ENCODE data around the gene LYZL6. TPM values are rescaled to one million over a fixed set of nuclear protein-coding genes. Genes with fewer than 3 reads are reported as not detected.
"Not testable (repeated sequence)": the region's sequence is repeated elsewhere in the genome, so short reads cannot be mapped to it uniquely, and the experiment has no call there.

Gene LYZL6
- total RNA-seq, 1 experiment from 2014 or later, result not detected

DNA sequence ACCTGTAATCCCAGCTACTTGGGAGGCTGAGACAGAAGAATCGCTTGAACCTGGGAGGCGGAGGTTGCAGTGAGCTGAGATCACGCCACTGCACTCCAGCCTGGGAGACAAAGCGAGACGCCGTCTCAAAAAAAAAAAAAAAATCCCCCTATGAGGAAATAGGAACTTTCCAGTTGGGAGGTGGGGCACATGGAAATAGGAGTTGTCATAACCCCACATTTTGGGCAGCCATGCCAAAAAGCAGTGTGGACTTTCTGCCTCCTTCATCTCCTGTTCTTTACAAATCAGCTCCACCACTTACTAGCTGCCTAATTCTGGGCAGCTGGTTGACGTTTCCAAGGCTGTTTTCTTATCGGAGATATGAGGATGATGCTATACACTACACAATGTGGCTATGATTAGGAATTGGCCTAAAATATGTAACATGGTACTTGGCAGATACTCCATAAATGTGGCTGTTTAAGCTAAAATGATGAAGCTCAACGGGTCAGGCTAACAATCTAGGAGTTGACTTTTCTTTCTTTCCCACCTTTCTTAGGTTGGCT is 41.8 kb downstream of the LYZL6 start:
- CTCF ChIA-PET, result interaction anchor here (0.6 kb wide), 1 partner anchor 25 kb away, joined by 4 read pairs; no protein-coding TSS in a partner anchor
- TF ChIP-seq, protein P1, sequence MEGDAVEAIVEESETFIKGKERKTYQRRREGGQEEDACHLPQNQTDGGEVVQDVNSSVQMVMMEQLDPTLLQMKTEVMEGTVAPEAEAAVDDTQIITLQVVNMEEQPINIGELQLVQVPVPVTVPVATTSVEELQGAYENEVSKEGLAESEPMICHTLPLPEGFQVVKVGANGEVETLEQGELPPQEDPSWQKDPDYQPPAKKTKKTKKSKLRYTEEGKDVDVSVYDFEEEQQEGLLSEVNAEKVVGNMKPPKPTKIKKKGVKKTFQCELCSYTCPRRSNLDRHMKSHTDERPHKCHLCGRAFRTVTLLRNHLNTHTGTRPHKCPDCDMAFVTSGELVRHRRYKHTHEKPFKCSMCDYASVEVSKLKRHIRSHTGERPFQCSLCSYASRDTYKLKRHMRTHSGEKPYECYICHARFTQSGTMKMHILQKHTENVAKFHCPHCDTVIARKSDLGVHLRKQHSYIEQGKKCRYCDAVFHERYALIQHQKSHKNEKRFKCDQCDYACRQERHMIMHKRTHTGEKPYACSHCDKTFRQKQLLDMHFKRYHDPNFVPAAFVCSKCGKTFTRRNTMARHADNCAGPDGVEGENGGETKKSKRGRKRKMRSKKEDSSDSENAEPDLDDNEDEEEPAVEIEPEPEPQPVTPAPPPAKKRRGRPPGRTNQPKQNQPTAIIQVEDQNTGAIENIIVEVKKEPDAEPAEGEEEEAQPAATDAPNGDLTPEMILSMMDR (IDR thresholded peaks at IDR 0.05; ENCODE audit: unreplicated experiment), result no peak
- no peak overlapping the region for H3K4me3 Mint-ChIP-seq (ENCODE audit: unreplicated experiment)
- no peak for DNase-seq (ENCODE audit: unreplicated experiment)
- H3K4me1 Mint-ChIP-seq (ENCODE audit: insufficient read depth, unreplicated experiment), result peaks cover 17% of the 10 kb centered on the region
- no peaks in the 10 kb centered on the region for H3K36me3 Mint-ChIP-seq (ENCODE audit: insufficient read depth, unreplicated experiment)
- no peak overlapping the region for H3K27ac Mint-ChIP-seq (ENCODE audit: low read depth, unreplicated experiment)
- intact Hi-C loops (cut with micrococcal nuclease), result no loop called here
- no peaks in the 10 kb centered on the region for H3K27me3 Mint-ChIP-seq (ENCODE audit: insufficient read depth, unreplicated experiment)
- no peaks in the 10 kb centered on the region for H3K9me3 Mint-ChIP-seq (ENCODE audit: unreplicated experiment)
- BruUV-seq (replicated peaks), result no TSS peak
- POLR2A ChIA-PET, result interaction anchor here (0.6 kb wide), 1 partner anchor 1644 kb away, joined by 3 read pairs; no protein-coding TSS in a partner anchor

DNA sequence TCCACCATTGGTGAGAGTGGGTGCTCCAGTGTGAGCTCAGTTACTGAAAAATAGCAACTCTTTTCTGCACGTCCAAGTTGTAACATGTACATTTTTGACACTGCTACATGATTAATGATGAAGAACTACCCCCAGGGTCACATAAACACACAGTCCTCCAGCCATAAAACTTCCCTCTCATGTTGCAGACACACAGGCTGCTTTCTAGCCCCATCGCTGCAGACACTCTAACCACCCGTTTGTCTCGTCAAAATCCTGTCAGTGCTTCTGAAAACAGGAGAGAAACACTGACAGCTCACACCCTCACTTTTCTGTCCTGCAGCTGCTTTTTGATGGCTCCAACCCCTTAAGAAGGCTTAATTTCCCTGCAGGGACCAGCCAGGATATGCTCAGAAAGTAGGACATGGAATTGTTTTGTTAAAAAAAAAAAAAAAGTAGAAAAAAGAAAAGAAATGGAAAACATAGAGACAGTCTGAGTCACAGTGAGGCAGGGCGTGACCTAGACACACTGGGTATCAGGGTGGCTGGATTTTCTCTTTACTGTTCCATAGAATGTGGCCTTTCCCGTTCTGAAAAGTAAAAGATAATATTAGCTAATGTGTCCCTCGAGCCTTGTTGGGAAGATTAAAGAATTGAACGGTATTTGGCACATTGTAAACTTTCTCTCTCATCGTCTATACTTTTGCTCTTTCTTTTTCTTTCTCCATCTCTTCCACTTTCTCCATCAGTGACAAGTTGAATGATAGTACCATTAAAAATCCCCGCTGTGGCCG is 42.6 kb downstream of the LYZL6 start:
- Mint-ChIP-seq H3K4me3 (ENCODE audit: unreplicated experiment) (no peak overlapping the region), H3K27me3 (ENCODE audit: insufficient read depth, unreplicated experiment) (no peaks in the 10 kb centered on the region), H3K4me1 (ENCODE audit: insufficient read depth, unreplicated experiment) (peaks cover 17% of the 10 kb centered on the region), H3K27ac (ENCODE audit: low read depth, unreplicated experiment) (no peak overlapping the region), H3K9me3 (ENCODE audit: unreplicated experiment) (no peaks in the 10 kb centered on the region), H3K36me3 (ENCODE audit: insufficient read depth, unreplicated experiment) (no peaks in the 10 kb centered on the region)
- ChIA-PET CTCF (interaction anchor here (0.7 to 0.9 kb wide), 2 partner anchors 10 to 36 kb away, joined by 3 read pairs; no protein-coding TSS in a partner anchor), POLR2A (interaction anchor here (0.6 to 1.4 kb wide), 4 partner anchors 13 to 569 kb away, joined by 3 to 4 read pairs (median 4); no protein-coding TSS in a partner anchor)
- no TSS peak for BruUV-seq (replicated peaks)
- peak; percentile 15 for DNase-seq (ENCODE audit: unreplicated experiment)
- intact Hi-C loops (cut with micrococcal nuclease), result no loop called here
- TF ChIP-seq, protein P1 (IDR thresholded peaks at IDR 0.05; ENCODE audit: unreplicated experiment), result no peak

DNA sequence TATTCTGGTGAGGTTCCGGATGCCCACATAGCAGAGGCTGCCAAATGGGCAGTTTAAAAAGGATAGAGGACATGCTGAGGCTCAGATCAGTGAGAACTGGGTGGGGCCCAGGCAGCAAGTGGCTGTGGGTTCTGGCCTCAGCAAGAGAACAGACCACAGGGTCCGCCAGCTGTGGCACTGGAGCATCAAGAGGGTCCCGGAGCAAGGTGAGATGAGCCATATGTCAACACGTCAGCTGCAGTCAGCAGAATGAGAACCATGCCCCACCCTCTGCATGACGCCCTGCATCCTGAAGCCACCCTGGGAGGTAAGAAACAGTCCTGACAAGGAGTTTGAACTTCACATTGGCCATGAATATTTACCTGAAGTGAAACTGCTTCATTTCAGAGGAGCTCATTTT is 43.2 kb downstream of the LYZL6 start:
- Mint-ChIP-seq H3K27ac (ENCODE audit: low read depth, unreplicated experiment) (no peak overlapping the region), H3K4me3 (ENCODE audit: unreplicated experiment) (no peak overlapping the region), H3K36me3 (ENCODE audit: insufficient read depth, unreplicated experiment) (no peaks in the 10 kb centered on the region), H3K4me1 (ENCODE audit: insufficient read depth, unreplicated experiment) (peaks cover 17% of the 10 kb centered on the region), H3K27me3 (ENCODE audit: insufficient read depth, unreplicated experiment) (no peaks in the 10 kb centered on the region), H3K9me3 (ENCODE audit: unreplicated experiment) (no peaks in the 10 kb centered on the region)
- no TSS peak for BruUV-seq (replicated peaks)
- ChIA-PET POLR2A (interaction anchor here (0.6 to 1.4 kb wide), 3 partner anchors 14 to 569 kb away, joined by 3 to 4 read pairs (median 4); no protein-coding TSS in a partner anchor), CTCF (interaction anchor here (0.7 to 0.9 kb wide), 2 partner anchors 11 to 36 kb away, joined by 3 read pairs; no protein-coding TSS in a partner anchor)
- intact Hi-C loops (cut with micrococcal nuclease), result no loop called here
- DNase-seq (ENCODE audit: unreplicated experiment), result no peak
- TF ChIP-seq, protein P1 (IDR thresholded peaks at IDR 0.05; ENCODE audit: unreplicated experiment), result no peak

DNA sequence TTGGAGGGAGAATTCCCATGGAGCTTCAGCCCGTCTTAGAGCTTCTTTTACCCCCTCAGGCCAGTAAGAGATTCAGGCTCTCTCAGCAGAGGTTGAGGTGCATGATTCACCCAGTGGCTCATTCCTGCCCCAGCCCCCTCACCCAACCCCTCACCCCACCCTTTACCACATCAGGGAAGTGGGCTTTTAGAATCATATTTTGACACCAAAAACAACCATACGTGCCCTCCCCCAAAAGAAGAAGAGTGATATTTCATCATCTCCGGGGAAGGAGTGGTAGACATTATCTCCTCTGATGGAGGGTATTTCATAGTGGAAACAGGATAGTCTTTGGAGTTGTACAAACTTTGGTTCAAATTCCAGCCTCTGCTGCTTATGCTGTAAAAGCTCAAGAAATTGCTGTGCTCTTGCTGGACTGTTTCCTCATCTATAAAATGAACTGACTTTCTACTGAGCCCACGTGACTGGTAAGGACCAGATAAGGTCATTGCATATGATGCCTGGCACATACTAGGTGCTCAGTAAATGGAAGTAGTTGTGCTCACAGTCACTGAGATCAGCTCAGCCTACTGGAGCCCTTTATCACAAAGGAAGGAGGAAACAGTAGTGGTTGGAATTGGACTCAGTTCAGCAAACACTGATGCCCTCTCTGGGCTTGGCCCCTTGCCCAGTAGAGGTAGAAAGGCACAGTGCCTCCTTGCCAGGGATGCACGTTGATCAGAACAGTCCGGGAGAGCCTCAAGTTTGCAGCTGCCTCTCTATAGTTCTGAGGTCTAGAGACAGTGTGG is 45.0 kb downstream of the LYZL6 start:
- H3K27me3 Mint-ChIP-seq (ENCODE audit: insufficient read depth, unreplicated experiment), result no peaks in the 10 kb centered on the region
- peaks cover 17% of the 10 kb centered on the region for H3K4me1 Mint-ChIP-seq (ENCODE audit: insufficient read depth, unreplicated experiment)
- H3K27ac Mint-ChIP-seq (ENCODE audit: low read depth, unreplicated experiment), result no peak overlapping the region
- no TSS peak for BruUV-seq (replicated peaks)
- H3K4me3 Mint-ChIP-seq (ENCODE audit: unreplicated experiment), result no peak overlapping the region
- H3K9me3 Mint-ChIP-seq (ENCODE audit: unreplicated experiment), result no peaks in the 10 kb centered on the region
- peak; percentile 80 for DNase-seq (ENCODE audit: unreplicated experiment)
- no peaks in the 10 kb centered on the region for H3K36me3 Mint-ChIP-seq (ENCODE audit: insufficient read depth, unreplicated experiment)
- ChIA-PET POLR2A (no interaction called here), CTCF (interaction anchor here (0.6 to 0.7 kb wide), 2 partner anchors 251 to 1813 kb away, joined by 3 read pairs; no protein-coding TSS in a partner anchor)
- TF ChIP-seq, protein P1 (IDR thresholded peaks at IDR 0.05; ENCODE audit: unreplicated experiment), result no peak
- intact Hi-C loops (cut with micrococcal nuclease), result no loop called here

DNA sequence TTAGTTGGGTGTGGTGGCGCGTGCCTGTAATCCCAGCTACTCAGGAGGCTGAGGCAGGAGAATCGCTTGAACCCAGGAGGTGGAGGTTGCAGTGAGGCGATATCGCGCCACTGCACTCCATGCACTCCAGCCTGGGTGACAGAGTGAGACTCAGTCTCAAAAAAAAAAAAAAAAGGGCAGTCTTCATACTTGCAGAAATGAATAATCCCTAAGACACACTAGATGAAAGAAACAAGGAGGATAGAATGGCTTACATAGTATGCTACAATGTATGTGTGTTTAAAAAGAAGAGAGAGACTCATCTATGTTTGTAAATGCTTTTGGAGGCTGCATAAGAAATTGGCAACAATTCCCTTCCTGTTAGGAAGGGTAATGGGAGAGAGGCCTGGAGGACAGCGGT is 45.7 kb downstream of the LYZL6 start:
- H3K36me3 Mint-ChIP-seq (ENCODE audit: insufficient read depth, unreplicated experiment); DNase-seq (ENCODE audit: unreplicated experiment); H3K27ac Mint-ChIP-seq (ENCODE audit: low read depth, unreplicated experiment); intact Hi-C loops (cut with micrococcal nuclease); BruUV-seq (replicated peaks); H3K27me3 Mint-ChIP-seq (ENCODE audit: insufficient read depth, unreplicated experiment); POLR2A ChIA-PET; H3K9me3 Mint-ChIP-seq (ENCODE audit: unreplicated experiment); H3K4me3 Mint-ChIP-seq (ENCODE audit: unreplicated experiment); CTCF ChIA-PET: not testable (repeated sequence)
- peaks cover 17% of the 10 kb centered on the region for H3K4me1 Mint-ChIP-seq (ENCODE audit: insufficient read depth, unreplicated experiment)
